Bronchial epithelial cell (primary cell): ENCODE data around the gene ARMH4. TPM values are rescaled to one million over a fixed set of nuclear protein-coding genes. Genes with fewer than 3 reads are reported as not detected.
"Not testable (repeated sequence)": the region's sequence is repeated elsewhere in the genome, so short reads cannot be mapped to it uniquely, and the experiment has no call there.

Source experiments
- DNase-seq: peaks from one replicate; pipeline ENCODE4 v3.0.0-alpha.2; 2010; ENCODE audit warnings: low read depth
- FAIRE-seq: peaks from 2 replicates; lab custom pipeline; 2011; peaks lifted over from hg19 to GRCh38; lab: Jason Lieb, UNC
- H3K27me3 ChIP-seq: 2 replicates; pipeline ENCODE4 v1.5.1; 2011; ENCODE audit warnings: low read length; ENCODE audit not compliant: control insufficient read depth, insufficient read depth
- H3K36me3 ChIP-seq: 2 replicates; pipeline ENCODE4 v1.5.1; 2011; ENCODE audit warnings: low read length; ENCODE audit not compliant: control insufficient read depth, insufficient read depth
- H3K4me3 ChIP-seq: 2 replicates; pipeline ENCODE4 v1.5.1; 2011; ENCODE audit warnings: mild to moderate bottlenecking, low read depth, low read length, control low read depth
- total RNA-seq: library from RNA; depleted of rRNA; stranded (reverse); fragments of >200 nt; gene quantifications from 2 replicates; pipeline ENCODE4 v1.2.1, GENCODE V29; 2014
- TF ChIP-seq, protein P1 (sequence below): IDR thresholded peaks from 2 replicates; pipeline ENCODE4 v1.5.1; 2011; ENCODE audit warnings: mild to moderate bottlenecking, moderate library complexity, low read length, control low read depth, inconsistent platforms; ENCODE audit not compliant: insufficient read depth, severe bottlenecking

The ARMH4 gene
- total RNA-seq, 1 donor from 2014 or later: under 0.01 TPM

DNA sequence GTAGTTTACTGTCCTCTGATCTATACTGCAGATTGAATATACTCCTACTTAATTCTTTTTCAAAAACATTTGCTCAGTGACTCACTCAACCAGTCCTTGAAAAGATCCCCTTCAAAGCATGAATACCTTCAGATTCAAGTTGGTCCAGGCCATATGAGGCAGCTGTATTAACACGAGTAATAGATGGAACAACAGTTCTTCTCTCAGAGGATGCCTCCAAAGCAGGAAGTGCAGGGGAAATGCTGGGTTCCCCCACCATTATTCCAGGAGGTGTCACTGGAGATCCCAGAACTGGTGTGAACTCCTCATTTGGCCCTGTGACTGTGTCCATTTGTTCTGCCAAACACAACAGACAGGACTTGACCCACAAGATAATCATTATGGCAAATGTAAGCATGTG, 20.6 kb downstream of the ARMH4 start:
- peak; percentile 17 for DNase-seq
- Histone ChIP-seq H3K36me3 (no peaks in the 10 kb centered on the region), H3K4me3 (no peak overlapping the region), H3K27me3 (peaks cover 2% of the 10 kb centered on the region)
- TF ChIP-seq, protein P1, sequence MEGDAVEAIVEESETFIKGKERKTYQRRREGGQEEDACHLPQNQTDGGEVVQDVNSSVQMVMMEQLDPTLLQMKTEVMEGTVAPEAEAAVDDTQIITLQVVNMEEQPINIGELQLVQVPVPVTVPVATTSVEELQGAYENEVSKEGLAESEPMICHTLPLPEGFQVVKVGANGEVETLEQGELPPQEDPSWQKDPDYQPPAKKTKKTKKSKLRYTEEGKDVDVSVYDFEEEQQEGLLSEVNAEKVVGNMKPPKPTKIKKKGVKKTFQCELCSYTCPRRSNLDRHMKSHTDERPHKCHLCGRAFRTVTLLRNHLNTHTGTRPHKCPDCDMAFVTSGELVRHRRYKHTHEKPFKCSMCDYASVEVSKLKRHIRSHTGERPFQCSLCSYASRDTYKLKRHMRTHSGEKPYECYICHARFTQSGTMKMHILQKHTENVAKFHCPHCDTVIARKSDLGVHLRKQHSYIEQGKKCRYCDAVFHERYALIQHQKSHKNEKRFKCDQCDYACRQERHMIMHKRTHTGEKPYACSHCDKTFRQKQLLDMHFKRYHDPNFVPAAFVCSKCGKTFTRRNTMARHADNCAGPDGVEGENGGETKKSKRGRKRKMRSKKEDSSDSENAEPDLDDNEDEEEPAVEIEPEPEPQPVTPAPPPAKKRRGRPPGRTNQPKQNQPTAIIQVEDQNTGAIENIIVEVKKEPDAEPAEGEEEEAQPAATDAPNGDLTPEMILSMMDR: no peak
- no peak for FAIRE-seq

DNA sequence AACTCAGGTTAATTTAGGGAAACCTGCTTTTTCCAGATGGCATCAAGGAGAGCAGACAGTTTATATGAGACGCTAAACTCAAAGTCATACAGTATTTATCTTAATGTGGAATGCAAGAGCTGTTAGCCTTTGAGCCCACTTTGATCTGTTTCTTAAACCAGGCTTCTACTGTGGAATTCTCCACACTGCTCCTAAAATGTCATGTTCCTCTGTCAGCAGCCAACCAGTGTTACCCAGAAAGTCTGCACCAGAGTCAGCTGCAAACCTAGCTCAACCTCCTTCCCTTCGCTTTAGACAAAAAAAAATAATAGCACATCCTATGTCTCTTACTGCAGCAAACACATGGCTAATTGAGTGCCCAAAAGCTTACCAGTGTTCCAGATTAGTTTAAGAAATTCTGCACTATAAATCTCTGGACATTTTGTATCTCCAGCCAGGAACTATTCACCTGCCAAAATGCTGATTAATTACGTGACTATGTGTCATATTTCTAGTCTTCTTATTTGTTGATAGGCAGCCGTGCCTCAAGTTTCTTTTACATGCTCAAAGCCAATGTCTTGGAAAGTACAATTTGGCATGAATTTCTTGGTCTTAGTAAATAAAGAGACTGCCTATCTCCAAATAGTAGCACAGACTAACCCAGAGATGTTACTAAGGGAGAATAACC, 21.8 kb downstream of the ARMH4 start:
- peaks cover 2% of the 10 kb centered on the region for H3K27me3 ChIP-seq
- no peaks in the 10 kb centered on the region for H3K36me3 ChIP-seq
- FAIRE-seq: no peak
- TF ChIP-seq, protein P1: no peak
- DNase-seq: no peak
- H3K4me3 ChIP-seq: no peak overlapping the region

DNA sequence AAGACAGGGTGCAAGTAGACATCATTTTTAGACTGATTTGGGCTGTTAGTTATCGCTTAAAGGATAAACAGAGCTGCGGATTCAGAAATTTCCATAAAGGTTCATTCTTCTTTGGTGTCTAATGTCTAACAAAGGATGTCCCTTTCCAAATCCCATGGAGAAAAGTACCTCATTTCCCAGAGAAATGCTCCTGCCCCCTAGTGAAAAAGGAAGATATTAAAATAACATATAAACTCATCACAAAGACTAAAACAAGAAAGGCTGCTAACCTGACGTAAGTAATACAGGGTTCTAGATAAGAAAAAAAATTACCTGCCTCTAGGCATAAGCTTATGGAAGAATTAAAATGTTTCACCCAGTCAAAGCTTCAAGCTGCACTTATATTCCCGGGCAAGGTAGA, 22.8 kb downstream of the ARMH4 start:
- Histone ChIP-seq H3K27me3 (peaks cover 2% of the 10 kb centered on the region), H3K4me3 (no peak overlapping the region), H3K36me3 (no peaks in the 10 kb centered on the region)
- FAIRE-seq (no peak), DNase-seq (no peak)
- TF ChIP-seq, protein P1: no peak

DNA sequence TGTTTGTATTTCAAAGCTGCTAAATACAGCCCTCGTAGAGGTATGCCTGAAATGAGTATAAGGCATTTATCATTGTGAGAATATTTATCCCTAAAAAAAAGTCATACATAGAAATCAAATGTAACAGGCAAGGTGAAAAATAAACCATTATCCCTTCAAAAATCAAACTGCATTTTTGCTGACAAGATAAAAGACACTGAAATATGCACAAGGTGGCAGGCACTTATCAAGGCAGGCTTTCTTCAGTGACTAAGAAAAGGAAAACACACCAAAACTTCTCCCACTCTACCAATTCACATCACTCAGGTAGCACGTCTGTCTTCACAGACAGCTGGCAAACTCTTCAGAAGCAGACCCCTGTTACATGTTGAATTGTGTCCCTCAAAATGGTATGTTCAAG, 23.6 kb downstream of the ARMH4 start:
- no peak for DNase-seq
- H3K36me3 ChIP-seq: no peaks in the 10 kb centered on the region
- no peak overlapping the region for H3K4me3 ChIP-seq
- H3K27me3 ChIP-seq: peaks cover 2% of the 10 kb centered on the region
- TF ChIP-seq, protein P1: no peak
- peak; percentile 66 for FAIRE-seq

DNA sequence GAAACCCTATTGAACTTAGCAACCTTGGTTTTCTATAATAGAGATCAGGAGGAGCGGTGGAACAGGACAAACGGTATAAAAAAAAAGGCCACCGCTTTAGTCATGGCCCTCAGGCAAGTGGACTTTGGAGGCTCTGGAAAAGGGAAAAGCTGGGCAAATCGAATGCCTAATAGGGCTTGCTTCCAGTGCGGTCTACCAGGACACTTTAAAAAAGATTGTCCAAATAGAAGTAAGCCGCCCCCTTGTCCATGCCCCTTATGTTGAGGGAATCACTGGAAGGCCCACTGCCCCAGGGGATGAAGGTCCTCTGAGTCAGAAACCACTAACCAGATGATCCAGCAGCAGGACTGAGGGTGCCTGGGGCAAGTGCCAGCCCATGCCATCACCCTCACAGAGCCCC, 29.5 kb downstream of the ARMH4 start:
- FAIRE-seq, H3K27me3 ChIP-seq, H3K36me3 ChIP-seq, DNase-seq, H3K4me3 ChIP-seq: not testable (repeated sequence)

DNA sequence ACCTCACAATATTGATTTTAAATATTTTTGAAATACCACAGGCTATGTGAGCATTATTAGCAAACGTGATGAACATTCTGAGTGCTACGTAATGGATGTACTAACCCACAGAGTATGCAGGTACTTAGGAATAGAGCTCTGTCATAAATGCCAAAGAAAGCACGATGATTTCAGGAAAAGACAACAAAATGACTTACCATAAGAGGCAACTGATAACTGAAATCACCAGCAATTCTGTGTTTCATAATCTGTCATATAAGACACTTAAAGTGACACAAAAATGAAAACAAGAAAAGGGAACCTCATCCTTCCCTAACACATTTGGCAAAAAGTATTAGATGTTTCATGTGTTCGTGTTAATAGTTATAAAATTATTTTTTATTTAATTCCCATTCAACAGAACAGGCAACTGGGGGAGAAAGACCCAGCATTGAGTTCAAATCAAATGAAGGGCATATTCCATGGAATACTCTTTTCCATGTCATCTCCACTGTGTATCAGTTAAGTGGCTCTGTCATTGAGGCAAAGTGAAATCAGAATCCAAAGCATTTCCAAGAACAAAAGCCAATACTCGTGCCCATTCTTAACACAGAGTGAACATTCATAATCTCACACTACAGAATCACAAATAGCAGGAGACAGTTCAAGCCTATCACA, 30.4 kb downstream of the ARMH4 start:
- DNase-seq (no peak), FAIRE-seq (no peak)
- peaks cover 3% of the 10 kb centered on the region for H3K27me3 ChIP-seq
- H3K36me3 ChIP-seq: no peaks in the 10 kb centered on the region
- no peak overlapping the region for H3K4me3 ChIP-seq
- TF ChIP-seq, protein P1: no peak
